Esophagus muscularis mucosa (tissue), 4 donors: ENCODE data around the gene MBNL3. TPM values are rescaled to one million over a fixed set of nuclear protein-coding genes. Genes with fewer than 3 reads are reported as not detected.

Experiments
- DNase-seq: peaks from one replicate; pipeline ENCODE4 v3.0.0-alpha.2; 2017; ENCODE audit errors: extremely low spot score
- H3K27ac ChIP-seq, 4 donors: fragments of 200-600 bp; sonication (generic); replicated peaks in 1 of 4; 1 replicate in 3 of 4; 2 replicates in 1 of 4; pipeline ENCODE4 v1.5.1; 2016 to 2019; ENCODE audit warnings: mild to moderate bottlenecking in 1 of 4
- H3K27me3 ChIP-seq, 4 donors: fragments of 200-600 bp; sonication (generic); one replicate each; pipeline versions ENCODE4 v1.5.1 to v1.6.0; 2016 to 2019
- H3K36me3 ChIP-seq, 4 donors: fragments of 200-600 bp; sonication (generic); one replicate each; pipeline ENCODE4 v1.5.1; 2016 to 2019
- H3K4me1 ChIP-seq, 4 donors: fragments of 200-600 bp; sonication (generic); one replicate each; pipeline ENCODE4 v1.5.1; 2016 to 2019
- H3K4me3 ChIP-seq, 4 donors: fragments of 200-600 bp; sonication (generic); 1 replicate in 2 of 4; 2 replicates in 2 of 4; pipeline ENCODE4 v1.5.1; 2016 to 2019; ENCODE audit warnings: mild to moderate bottlenecking in 4 of 4, moderate library complexity in 1 of 4
- H3K9me3 ChIP-seq, 4 donors: fragments of 200-600 bp; sonication (generic); 1 replicate in 3 of 4; 2 replicates in 1 of 4; pipeline ENCODE4 v1.5.1; 2016 to 2019
- EP300 ChIP-seq: sonication (generic); formaldehyde crosslinking; IDR thresholded peaks from one replicate; pipeline ENCODE4 v1.6.1; 2017; ENCODE audit warnings: antibody characterized with exemption
- POLR2A ChIP-seq: fragments of 450-650 bp; IDR thresholded peaks from one replicate; pipeline ENCODE4 v1.6.1; 2017; ENCODE audit warnings: antibody characterized with exemption, moderate library complexity, mild to moderate bottlenecking, low read depth
- POLR2AphosphoS5 ChIP-seq, 2 donors: sonication (generic); formaldehyde crosslinking; IDR thresholded peaks; one replicate each; pipeline ENCODE4 v1.6.1; 2017; ENCODE audit warnings: antibody characterized with exemption in 2 of 2
- WGBS: methylation state at CpG from one replicate; pipeline ENCODE4 v1.1.5; 2018; 5-methylcytosine and 5-hydroxymethylcytosine counted together
- intact Hi-C: fragments of 100-400 bp; cut with DNase I; formaldehyde crosslinking; loops from one replicate; pipeline ENCODE4 v1.15.1; 2023
- total RNA-seq, 4 donors: library from RNA; depleted of rRNA; stranded (reverse); fragments of >200 nt; gene quantifications; one replicate each; pipeline versions ENCODE4 v1.1.0 to v1.2.1, GENCODE V29; 2016
- TF ChIP-seq, protein P1 (sequence below), 3 experiments: fragments of 200-600 bp in 2 of 3; fragments of 450-650 bp in 1 of 3; sonication (generic) in 2 of 3; IDR thresholded peaks; one replicate each; pipeline ENCODE4 v1.5.1; 2017 to 2019; ENCODE audit warnings: antibody characterized with exemption in 3 of 3, mild to moderate bottlenecking in 2 of 3, moderate library complexity in 1 of 3

The MBNL3 gene
- total RNA-seq, 4 donors from 2014 or later = 1.7 to 13.8 (median 6.8) TPM

DNA sequence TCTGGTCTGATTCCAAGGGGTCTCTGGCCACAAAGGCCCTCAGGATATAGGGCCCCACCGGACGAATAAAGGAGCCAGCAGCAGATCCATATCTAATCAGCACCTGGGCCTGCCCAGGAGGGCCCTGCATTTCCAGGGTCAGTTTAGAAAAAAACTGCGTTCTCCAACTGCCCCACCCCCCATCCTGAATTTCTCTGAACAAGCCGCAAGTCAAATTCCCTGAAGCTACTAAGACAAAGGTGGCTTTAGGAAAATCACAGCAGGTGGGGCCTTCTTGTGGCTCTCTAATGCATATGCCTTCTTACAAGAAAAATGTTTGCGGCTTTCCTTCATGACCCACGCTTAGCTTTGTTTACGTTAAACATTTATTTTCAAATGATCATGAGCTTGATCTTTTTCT is 76.6 kb downstream of the MBNL3 start:
- intact Hi-C loops = no loop called here
- Histone ChIP-seq H3K4me1 (no peaks in the 10 kb centered on the region), H3K27me3 (no peaks in the 10 kb centered on the region), H3K36me3 (no peaks in the 10 kb centered on the region), H3K9me3 (no peaks in the 10 kb centered on the region), H3K4me3 (no peak overlapping the region), H3K27ac (no peak overlapping the region)
- 77% methylated on average over 5 of the region's 7 CpGs for WGBS
- no peak for DNase-seq
- TF ChIP-seq EP300 = no peak
- TF ChIP-seq, protein P1, sequence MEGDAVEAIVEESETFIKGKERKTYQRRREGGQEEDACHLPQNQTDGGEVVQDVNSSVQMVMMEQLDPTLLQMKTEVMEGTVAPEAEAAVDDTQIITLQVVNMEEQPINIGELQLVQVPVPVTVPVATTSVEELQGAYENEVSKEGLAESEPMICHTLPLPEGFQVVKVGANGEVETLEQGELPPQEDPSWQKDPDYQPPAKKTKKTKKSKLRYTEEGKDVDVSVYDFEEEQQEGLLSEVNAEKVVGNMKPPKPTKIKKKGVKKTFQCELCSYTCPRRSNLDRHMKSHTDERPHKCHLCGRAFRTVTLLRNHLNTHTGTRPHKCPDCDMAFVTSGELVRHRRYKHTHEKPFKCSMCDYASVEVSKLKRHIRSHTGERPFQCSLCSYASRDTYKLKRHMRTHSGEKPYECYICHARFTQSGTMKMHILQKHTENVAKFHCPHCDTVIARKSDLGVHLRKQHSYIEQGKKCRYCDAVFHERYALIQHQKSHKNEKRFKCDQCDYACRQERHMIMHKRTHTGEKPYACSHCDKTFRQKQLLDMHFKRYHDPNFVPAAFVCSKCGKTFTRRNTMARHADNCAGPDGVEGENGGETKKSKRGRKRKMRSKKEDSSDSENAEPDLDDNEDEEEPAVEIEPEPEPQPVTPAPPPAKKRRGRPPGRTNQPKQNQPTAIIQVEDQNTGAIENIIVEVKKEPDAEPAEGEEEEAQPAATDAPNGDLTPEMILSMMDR (IDR thresholded peaks at IDR 0.05) = no peak
- no peak for TF ChIP-seq POLR2A
- no peak for TF ChIP-seq POLR2AphosphoS5 (IDR thresholded peaks at IDR 0.05)

DNA sequence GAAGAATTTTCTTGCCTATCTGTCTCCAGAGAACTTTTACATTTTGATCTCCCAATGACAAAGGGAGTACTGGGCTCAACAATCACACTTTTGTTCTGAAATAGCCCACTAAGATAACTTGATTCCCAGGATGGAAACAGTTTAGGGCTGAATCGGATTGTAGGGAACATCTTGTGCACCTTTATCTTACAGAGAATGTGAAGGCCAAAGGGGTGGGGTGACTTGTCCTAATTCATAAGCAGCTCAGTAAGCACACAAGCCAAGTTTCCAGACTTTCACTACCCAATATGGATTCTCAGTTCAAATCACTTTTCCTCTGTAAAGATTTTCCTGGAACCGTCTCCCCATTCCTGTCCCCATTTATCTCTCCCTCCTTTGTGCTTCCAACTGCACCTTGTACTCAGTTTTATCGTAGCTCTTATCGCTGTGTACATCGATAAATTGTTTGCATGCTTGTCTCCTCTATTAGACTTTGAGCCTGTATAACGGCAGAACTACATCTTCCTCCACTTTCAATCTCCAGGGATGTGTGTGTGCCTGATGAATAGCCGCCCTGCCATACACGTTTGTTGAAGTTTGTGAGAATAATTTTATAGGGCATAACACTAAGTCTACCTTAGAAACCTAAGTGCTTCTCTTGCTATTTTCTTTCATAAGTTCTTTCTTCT is 77.4 kb downstream of the MBNL3 start:
- no peak overlapping the region for H3K27ac ChIP-seq
- no peak for DNase-seq
- TF ChIP-seq POLR2A (no peak), EP300 (no peak), POLR2AphosphoS5 (IDR thresholded peaks at IDR 0.05) (no peak)
- TF ChIP-seq, protein P1 (IDR thresholded peaks at IDR 0.05) = no peak
- H3K36me3 ChIP-seq = no peaks in the 10 kb centered on the region
- intact Hi-C loops = no loop called here
- no peaks in the 10 kb centered on the region for H3K27me3 ChIP-seq
- no peaks in the 10 kb centered on the region for H3K4me1 ChIP-seq
- no peak overlapping the region for H3K4me3 ChIP-seq
- no peaks in the 10 kb centered on the region for H3K9me3 ChIP-seq
- WGBS = 61% methylated on average over 8 of the region's 8 CpGs

DNA sequence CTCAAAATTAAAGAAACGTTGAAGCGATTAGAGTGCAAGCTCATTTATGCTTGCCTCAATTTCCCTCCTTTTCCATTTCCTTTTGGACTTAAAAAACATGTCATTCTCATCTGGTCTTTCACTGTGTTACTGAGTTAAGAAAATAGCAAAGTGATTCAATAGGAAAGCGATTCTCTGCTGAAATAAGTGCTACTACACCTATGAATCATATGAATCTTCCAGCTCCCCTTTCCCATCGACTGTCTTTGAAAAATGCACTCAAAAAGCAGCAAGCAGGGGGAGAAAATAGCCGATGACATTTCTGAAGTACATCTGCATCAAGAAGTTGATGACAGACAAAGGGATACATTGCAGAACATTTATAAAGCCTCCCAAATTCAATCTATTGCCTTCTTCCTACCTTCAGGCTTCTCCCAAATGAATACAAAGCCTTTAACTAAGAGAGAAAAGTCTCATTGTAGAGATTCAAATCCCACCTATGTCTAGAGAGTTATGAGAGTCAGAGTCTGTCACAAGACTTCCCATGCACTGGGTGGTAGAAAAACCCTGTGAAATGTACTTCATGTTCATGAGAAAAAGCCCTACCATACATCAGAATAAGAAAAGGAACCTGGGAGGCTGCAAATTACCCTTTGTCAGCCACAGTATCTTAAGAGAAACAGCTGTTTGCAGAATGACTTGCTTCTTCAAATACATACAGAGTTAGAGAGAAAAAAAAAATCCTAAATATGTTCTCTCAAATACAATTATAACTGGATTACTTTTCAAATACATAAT is 78.9 kb downstream of the MBNL3 start:
- Histone ChIP-seq H3K36me3 (no peaks in the 10 kb centered on the region), H3K4me1 (no peaks in the 10 kb centered on the region), H3K4me3 (no peak overlapping the region), H3K27me3 (no peaks in the 10 kb centered on the region), H3K27ac (no peak overlapping the region), H3K9me3 (no peaks in the 10 kb centered on the region)
- WGBS = 55% methylated on average over 5 of the region's 5 CpGs
- intact Hi-C loops = no loop called here
- no peak for DNase-seq
- TF ChIP-seq POLR2A = no peak
- TF ChIP-seq EP300 = no peak
- no peak for TF ChIP-seq POLR2AphosphoS5 (IDR thresholded peaks at IDR 0.05)
- TF ChIP-seq, protein P1 (IDR thresholded peaks at IDR 0.05) = no peak

GRCh38 chrX:132407691-132408090 is 81.1 kb downstream of the MBNL3 start:
- no peak overlapping the region for H3K27ac ChIP-seq
- 80% methylated on average over 1 of the region's 1 CpG for WGBS
- no peak overlapping the region for H3K4me3 ChIP-seq
- no peaks in the 10 kb centered on the region for H3K27me3 ChIP-seq
- H3K9me3 ChIP-seq = no peaks in the 10 kb centered on the region
- H3K36me3 ChIP-seq = no peaks in the 10 kb centered on the region
- DNase-seq = no peak
- H3K4me1 ChIP-seq = no peaks in the 10 kb centered on the region
- no peak for TF ChIP-seq POLR2A
- no peak for TF ChIP-seq POLR2AphosphoS5 (IDR thresholded peaks at IDR 0.05)
- TF ChIP-seq, protein P1 (IDR thresholded peaks at IDR 0.05) = no peak
- no peak for TF ChIP-seq EP300
- intact Hi-C loops = no loop called here
